RPMI7951 (cell line): ENCODE data around the gene CDH23. TPM values are rescaled to one million over a fixed set of nuclear protein-coding genes. Genes with fewer than 3 reads are reported as not detected.

Experiments
- DNase-seq: peaks from one replicate; pipeline ENCODE4 v3.0.0-alpha.2; 2012; ENCODE audit warnings: low read depth
- total RNA-seq: library from RNA; depleted of rRNA; stranded (reverse); fragments of >200 nt; shearing (Covaris generic); gene quantifications from 2 replicates; pipeline ENCODE4 v1.2.3, GENCODE V29; 2014

CDH23 gene
- total RNA-seq, 1 experiment from 2014 or later, result not detected

GRCh38 chr10:71833451-71834342 is 437.0 kb downstream of the CDH23 start:
- no peak for DNase-seq

- DNase-seq, result no peak
Observed at GRCh38 chr10:71834343-71834674, 437.6 kb downstream of the CDH23 start.

- DNase-seq, result peak; percentile 97
Observed at GRCh38 chr10:71835671-71836595, 439.2 kb downstream of the CDH23 start.

GRCh38 chr10:71836596-71836974 is 439.9 kb downstream of the CDH23 start:
- DNase-seq, result no peak

GRCh38 chr10:71837098-71837827 is 440.5 kb downstream of the CDH23 start:
- peak; percentile 59 for DNase-seq

GRCh38 chr10:71838264-71839211 is 441.8 kb downstream of the CDH23 start:
- DNase-seq, result peak; percentile 31

- peak; percentile 91 for DNase-seq
Observed at GRCh38 chr10:71840177-71840957, 443.6 kb downstream of the CDH23 start.

- no peak for DNase-seq
Observed at GRCh38 chr10:71840958-71841335, 444.2 kb downstream of the CDH23 start.

- no peak for DNase-seq
Observed at GRCh38 chr10:71842422-71842821, 445.7 kb downstream of the CDH23 start.

- DNase-seq, result no peak
Observed at GRCh38 chr10:71842856-71843686, 446.4 kb downstream of the CDH23 start.

- DNase-seq, result no peak
Observed at GRCh38 chr10:71844084-71844483, 447.4 kb downstream of the CDH23 start.

- no peak for DNase-seq
Observed at GRCh38 chr10:71844695-71845094, 448.0 kb downstream of the CDH23 start.

- no peak for DNase-seq
Observed at GRCh38 chr10:71845410-71846405, 449.0 kb downstream of the CDH23 start.

- DNase-seq, result no peak
Observed at GRCh38 chr10:71846816-71847215, 450.1 kb downstream of the CDH23 start.

GRCh38 chr10:71847418-71847817 is 450.7 kb downstream of the CDH23 start:
- DNase-seq, result no peak

- DNase-seq, result no peak
Observed at GRCh38 chr10:71848325-71849275, 451.9 kb downstream of the CDH23 start.

- no peak for DNase-seq
Observed at GRCh38 chr10:71849461-71849908, 452.8 kb downstream of the CDH23 start.
